ENCODE results near the gene DDX39A. TPM values are rescaled to one million over a fixed set of nuclear protein-coding genes. Genes with fewer than 3 reads are reported as not detected.
"Not testable (repeated sequence)": the region's sequence is repeated elsewhere in the genome, so short reads cannot be mapped to it uniquely, and the experiment has no call there.

The DDX39A gene
- 104 and 123 TPM in 2 replicates for total RNA-seq

GRCh38 chr19:14419106-14419813, at the start of gene DDX39A:
DDX39A (minus strand) TSS chr19:14419341; CDS start chr19:14413220, 6,121 bp downstream.
- peak; percentile 100 for DNase-seq

- DNase-seq, result no peak
Observed at GRCh38 chr19:14467816-14468215, 48.7 kb upstream of the DDX39A start.

GRCh38 chr19:14467391-14467790, 48.2 kb upstream of the DDX39A start:
- no peak for DNase-seq

- no peak for DNase-seq
Observed at GRCh38 chr19:14463747-14464146, 44.6 kb upstream of the DDX39A start.

GRCh38 chr19:14462401-14462800, 43.3 kb upstream of the DDX39A start:
- DNase-seq, result not testable (repeated sequence)

- DNase-seq, result no peak
Observed at GRCh38 chr19:14460935-14461334, 41.8 kb upstream of the DDX39A start.

- DNase-seq, result no peak
Observed at GRCh38 chr19:14459703-14460102, 40.6 kb upstream of the DDX39A start.

- DNase-seq, result not testable (repeated sequence)
Observed at GRCh38 chr19:14452303-14452702, 33.2 kb upstream of the DDX39A start.

GRCh38 chr19:14450876-14451275, 31.7 kb upstream of the DDX39A start:
- no peak for DNase-seq

GRCh38 chr19:14450168-14450874, 31.2 kb upstream of the DDX39A start:
- peak; percentile 63 for DNase-seq

GRCh38 chr19:14449321-14449720, 30.2 kb upstream of the DDX39A start:
- DNase-seq, result no peak

GRCh38 chr19:14446336-14447036, 27.3 kb upstream of the DDX39A start:
- no peak for DNase-seq

GRCh38 chr19:14443632-14444216, 24.6 kb upstream of the DDX39A start:
- no peak for DNase-seq

- DNase-seq, result no peak
Observed at GRCh38 chr19:14442891-14443631, 23.9 kb upstream of the DDX39A start.

- DNase-seq, result no peak
Observed at GRCh38 chr19:14441041-14441938, 22.1 kb upstream of the DDX39A start.

- peak; percentile 44 for DNase-seq
Observed at GRCh38 chr19:14440049-14440448, 20.9 kb upstream of the DDX39A start.

GRCh38 chr19:14439014-14439413, 19.9 kb upstream of the DDX39A start:
- DNase-seq, result peak; percentile 19

GRCh38 chr19:14437578-14438140, 18.5 kb upstream of the DDX39A start:
- no peak for DNase-seq

GRCh38 chr19:14435320-14436050, 16.3 kb upstream of the DDX39A start:
- no peak for DNase-seq
